Mesendoderm (in vitro differentiated cells): Measurements from ENCODE around the gene MRPL19.

Experiments
- DNase-seq: peaks from one replicate; pipeline ENCODE4 v3.0.0; 2013
- H2AK5ac ChIP-seq: 2 replicates; pipeline ENCODE4 v1.6.1; 2013; ENCODE audit warnings: low read length, inconsistent platforms
- H2BK120ac ChIP-seq: 2 replicates; pipeline ENCODE4 v1.6.1; 2013; ENCODE audit warnings: low read depth, mild to moderate bottlenecking, low read length, moderate library complexity, mixed read lengths
- H2BK15ac ChIP-seq: replicated peaks from 2 replicates; pipeline ENCODE4 v1.6.1; 2013; ENCODE audit warnings: low read depth, mild to moderate bottlenecking, moderate library complexity
- H2BK5ac ChIP-seq: 2 replicates; pipeline ENCODE4 v1.6.1; 2013; ENCODE audit warnings: low read length, inconsistent platforms
- H3K18ac ChIP-seq: 2 replicates; pipeline ENCODE4 v1.6.1; 2013; ENCODE audit warnings: mild to moderate bottlenecking, low read length, mixed read lengths
- H3K23ac ChIP-seq: one replicate; pipeline ENCODE4 v1.6.1; 2013; ENCODE audit warnings: low read length
- H3K27ac ChIP-seq: 2 replicates; pipeline ENCODE4 v1.5.1; 2013; ENCODE audit warnings: low read depth, mild to moderate bottlenecking, inconsistent platforms, low read length, moderate library complexity
- H3K27me3 ChIP-seq: 2 replicates; pipeline ENCODE4 v1.6.1; 2013; ENCODE audit warnings: low read length, control low read depth, mild to moderate bottlenecking, inconsistent platforms; ENCODE audit not compliant: insufficient read depth, poor library complexity
- H3K36me3 ChIP-seq: 2 replicates; pipeline ENCODE4 v1.6.1; 2013; ENCODE audit warnings: low read length, inconsistent platforms; ENCODE audit not compliant: control insufficient read depth, insufficient read depth
- H3K4ac ChIP-seq: one replicate; pipeline ENCODE4 v1.6.1; 2013; ENCODE audit warnings: low read depth, mild to moderate bottlenecking, low read length, moderate library complexity
- H3K4me1 ChIP-seq: 2 replicates; pipeline ENCODE4 v1.6.1; 2013; ENCODE audit warnings: low read depth, low read length, inconsistent platforms; ENCODE audit not compliant: control insufficient read depth
- H3K4me2 ChIP-seq: 2 replicates; pipeline ENCODE4 v1.6.1; 2013; ENCODE audit warnings: low read length
- H3K4me3 ChIP-seq: 2 replicates; pipeline ENCODE4 v1.5.1; 2013; ENCODE audit warnings: mild to moderate bottlenecking, low read length
- H3K56ac ChIP-seq: one replicate; pipeline ENCODE4 v1.6.1; 2013; ENCODE audit warnings: low read length
- H3K79me1 ChIP-seq: 2 replicates; pipeline ENCODE4 v1.6.1; 2013; ENCODE audit warnings: low read length, inconsistent platforms
- H3K79me2 ChIP-seq: 2 replicates; pipeline ENCODE4 v1.6.1; 2013; ENCODE audit warnings: mild to moderate bottlenecking, low read length; ENCODE audit not compliant: control insufficient read depth, insufficient read depth
- H3K9ac ChIP-seq: 2 replicates; pipeline ENCODE4 v1.6.1; 2013; ENCODE audit warnings: low read length, inconsistent platforms
- H4K5ac ChIP-seq: one replicate; pipeline ENCODE4 v1.6.1; 2013; ENCODE audit warnings: low read length
- H4K8ac ChIP-seq: one replicate; pipeline ENCODE4 v1.6.1; 2013; ENCODE audit warnings: low read depth, mild to moderate bottlenecking, control low read depth, low read length, moderate library complexity
- WGBS: extraction: QIAGEN DNeasy Blood & Tissue Kit; methylation state at CpG from one replicate; pipeline ENCODE4 v1.1.7; 2013; ENCODE audit warnings: low lambda C conversion rate, missing lambda C conversion rate; ENCODE audit not compliant: insufficient coverage; ENCODE audit errors: extremely low coverage; 5-methylcytosine and 5-hydroxymethylcytosine counted together

The MRPL19 gene

GRCh38 chr2:75722687-75723086, 76.1 kb downstream of the MRPL19 start:
- Histone ChIP-seq H2BK15ac (no peak overlapping the region), H3K79me2 (no peaks in the 10 kb centered on the region), H3K9ac (no peak overlapping the region), H3K18ac (no peak overlapping the region), H3K4me2 (no peak overlapping the region), H3K23ac (no peak overlapping the region), H4K8ac (no peak overlapping the region), H2BK5ac (no peak overlapping the region), H3K36me3 (no peaks in the 10 kb centered on the region), H3K4me3 (no peak overlapping the region), H3K56ac (no peak overlapping the region), H3K79me1 (no peaks in the 10 kb centered on the region), H3K27ac (no peak overlapping the region), H3K4ac (no peak overlapping the region), H3K4me1 (no peaks in the 10 kb centered on the region), H2AK5ac (no peak overlapping the region), H3K27me3 (no peaks in the 10 kb centered on the region), H2BK120ac (no peak overlapping the region), H4K5ac (no peak overlapping the region)
- no peak for DNase-seq

- no peak overlapping the region for H2BK120ac ChIP-seq
- WGBS = no CpG with 5 or more reads among the region's 6 CpGs
- no peak overlapping the region for H3K4me3 ChIP-seq
- no peak for DNase-seq
- no peak overlapping the region for H3K56ac ChIP-seq
- H3K27me3 ChIP-seq = no peaks in the 10 kb centered on the region
- H2BK5ac ChIP-seq = no peak overlapping the region
- H3K4ac ChIP-seq = no peak overlapping the region
- H3K79me2 ChIP-seq = no peaks in the 10 kb centered on the region
- no peak overlapping the region for H2BK15ac ChIP-seq
- no peak overlapping the region for H2AK5ac ChIP-seq
- H3K4me2 ChIP-seq = no peak overlapping the region
- H3K36me3 ChIP-seq = no peaks in the 10 kb centered on the region
- H3K4me1 ChIP-seq = no peaks in the 10 kb centered on the region
- no peak overlapping the region for H4K8ac ChIP-seq
- H4K5ac ChIP-seq = no peak overlapping the region
- no peak overlapping the region for H3K27ac ChIP-seq
- H3K23ac ChIP-seq = no peak overlapping the region
- no peak overlapping the region for H3K18ac ChIP-seq
- H3K9ac ChIP-seq = no peak overlapping the region
- H3K79me1 ChIP-seq = no peaks in the 10 kb centered on the region
These were observed 82.2 kb downstream of the MRPL19 start for GRCh38 chr2:75728614-75729419.

GRCh38 chr2:75729861-75730260, 83.3 kb downstream of the MRPL19 start:
- Histone ChIP-seq H3K56ac (no peak overlapping the region), H3K4me3 (no peak overlapping the region), H3K36me3 (no peaks in the 10 kb centered on the region), H4K5ac (no peak overlapping the region), H3K27me3 (no peaks in the 10 kb centered on the region), H2BK15ac (no peak overlapping the region), H2AK5ac (no peak overlapping the region), H4K8ac (no peak overlapping the region), H3K4me1 (no peaks in the 10 kb centered on the region), H3K79me2 (no peaks in the 10 kb centered on the region), H3K27ac (no peak overlapping the region), H2BK5ac (no peak overlapping the region), H3K4ac (no peak overlapping the region), H3K23ac (no peak overlapping the region), H3K18ac (no peak overlapping the region), H3K9ac (no peak overlapping the region), H3K79me1 (no peaks in the 10 kb centered on the region), H3K4me2 (no peak overlapping the region), H2BK120ac (no peak overlapping the region)
- no CpG with 5 or more reads among the region's 5 CpGs for WGBS
- peak; percentile 14 for DNase-seq

GRCh38 chr2:75736276-75736675, 89.7 kb downstream of the MRPL19 start:
- no peak overlapping the region for H3K4me3 ChIP-seq
- H3K79me2 ChIP-seq = no peaks in the 10 kb centered on the region
- no peak overlapping the region for H2BK120ac ChIP-seq
- H3K27ac ChIP-seq = no peak overlapping the region
- H3K23ac ChIP-seq = no peak overlapping the region
- H3K36me3 ChIP-seq = no peaks in the 10 kb centered on the region
- H3K79me1 ChIP-seq = no peaks in the 10 kb centered on the region
- H4K8ac ChIP-seq = no peak overlapping the region
- WGBS = no CpG with 5 or more reads among the region's 4 CpGs
- DNase-seq = no peak
- no peaks in the 10 kb centered on the region for H3K27me3 ChIP-seq
- no peak overlapping the region for H3K4me2 ChIP-seq
- no peak overlapping the region for H2AK5ac ChIP-seq
- H2BK15ac ChIP-seq = no peak overlapping the region
- no peak overlapping the region for H3K56ac ChIP-seq
- H3K4me1 ChIP-seq = no peaks in the 10 kb centered on the region
- no peak overlapping the region for H3K4ac ChIP-seq
- no peak overlapping the region for H3K18ac ChIP-seq
- no peak overlapping the region for H3K9ac ChIP-seq
- no peak overlapping the region for H2BK5ac ChIP-seq
- no peak overlapping the region for H4K5ac ChIP-seq

- Histone ChIP-seq H3K4ac (no peak overlapping the region), H3K27ac (no peak overlapping the region), H4K8ac (no peak overlapping the region), H2AK5ac (no peak overlapping the region), H3K4me1 (no peaks in the 10 kb centered on the region), H3K56ac (no peak overlapping the region), H2BK5ac (no peak overlapping the region), H3K4me2 (no peak overlapping the region), H3K9ac (no peak overlapping the region), H3K27me3 (no peaks in the 10 kb centered on the region), H3K79me1 (no peaks in the 10 kb centered on the region), H3K4me3 (no peak overlapping the region), H3K36me3 (no peaks in the 10 kb centered on the region), H3K23ac (no peak overlapping the region), H4K5ac (no peak overlapping the region), H2BK120ac (no peak overlapping the region), H3K79me2 (no peaks in the 10 kb centered on the region), H3K18ac (no peak overlapping the region), H2BK15ac (no peak overlapping the region)
- DNase-seq = no peak
- no CpG with 5 or more reads among the region's 1 CpG for WGBS
These were observed 91.4 kb downstream of the MRPL19 start for GRCh38 chr2:75737961-75738360.
